Suppressor macrophage treated with lipopolysaccharide for 4 hours (primary cell): Measurements from ENCODE around the gene ADCY3.
A peak's percentile ranks its signal among the peaks of the same experiment; 100 is the strongest.

ENCODE experiments used
- DNase-seq: peaks from one replicate; pipeline ENCODE4 v3.0.0-alpha.2; 2020

ADCY3 gene

DNA sequence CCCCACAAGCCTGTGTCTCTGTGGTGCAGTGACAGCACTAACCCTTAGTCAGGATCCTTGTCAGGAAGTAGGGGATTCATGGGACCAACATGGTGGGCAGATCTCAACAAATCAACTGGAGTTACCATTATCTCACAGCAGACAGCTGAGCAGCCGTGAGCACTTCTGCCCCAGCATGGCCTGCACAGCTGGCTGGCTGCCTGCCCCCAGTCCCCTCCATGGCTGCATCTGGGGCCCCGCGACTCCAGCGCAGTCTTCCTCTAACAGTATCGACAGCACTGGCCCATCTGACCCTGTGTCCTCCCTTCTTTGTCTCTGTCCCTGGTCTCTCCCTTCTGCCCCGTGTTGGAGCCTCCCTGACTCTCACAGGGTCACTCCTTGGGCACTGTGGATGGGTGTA, 4.7 kb upstream of the ADCY3 start:
- DNase-seq: no peak

DNA sequence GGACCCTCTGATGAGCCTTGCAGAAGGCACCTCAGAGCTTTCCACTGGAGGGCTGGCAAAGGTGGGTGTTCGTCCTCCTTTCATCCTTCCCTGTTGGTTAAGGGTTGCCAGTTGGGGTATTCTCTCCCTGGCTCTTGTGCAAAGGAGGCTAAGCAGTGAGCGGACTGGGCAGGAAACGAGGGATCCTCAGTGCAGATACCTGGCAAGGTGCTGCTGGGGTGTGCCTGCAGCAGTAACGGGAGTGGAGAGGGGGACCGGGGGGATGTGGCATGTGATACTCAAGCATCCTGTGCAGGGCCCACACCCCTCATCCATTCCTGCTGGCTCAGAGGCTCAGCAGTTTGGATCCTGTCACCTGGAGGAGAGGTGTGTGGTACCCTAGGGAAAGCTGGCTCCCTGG, 4.2 kb upstream of the ADCY3 start:
- DNase-seq: no peak

DNA sequence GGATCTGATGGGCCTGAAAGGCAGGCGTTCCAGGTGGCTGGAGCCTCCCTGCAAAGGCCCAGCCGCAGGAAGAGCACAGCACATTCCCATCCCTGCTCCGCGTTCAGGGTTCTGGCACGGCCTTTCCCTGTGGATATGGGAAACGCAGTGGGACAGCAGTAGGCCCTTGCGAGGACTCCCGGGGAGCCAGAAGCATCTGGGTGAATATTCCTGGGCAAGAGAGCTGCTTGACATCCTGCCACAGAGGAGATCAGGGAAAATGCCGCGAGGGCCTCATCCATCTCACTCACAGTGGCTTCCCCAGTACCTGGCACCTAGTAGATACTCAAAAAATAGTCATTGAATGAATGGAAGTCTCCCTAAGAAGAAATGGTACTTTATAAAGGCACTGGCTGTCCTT, 3.1 kb upstream of the ADCY3 start:
- DNase-seq: no peak

DNA sequence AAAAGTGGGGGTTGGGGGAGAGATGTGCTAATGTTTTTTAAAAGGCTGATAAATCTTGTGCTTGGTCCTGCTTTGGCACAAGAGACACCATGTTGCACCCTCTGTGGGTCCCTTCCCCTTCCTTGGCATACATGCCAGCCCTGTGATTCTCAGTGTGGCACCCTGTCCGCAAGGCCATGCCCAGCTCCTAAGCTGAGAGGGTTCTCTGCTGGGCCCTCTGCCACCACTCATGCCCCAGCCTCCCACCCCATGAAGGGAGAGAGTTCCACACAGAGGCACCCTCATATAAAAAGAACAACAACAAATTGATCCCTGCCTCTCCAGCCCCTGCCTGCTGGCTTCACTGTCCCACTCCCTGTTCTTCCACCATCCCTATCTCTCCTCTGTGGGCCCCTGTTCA, 2.5 kb upstream of the ADCY3 start:
- DNase-seq: no peak

DNA sequence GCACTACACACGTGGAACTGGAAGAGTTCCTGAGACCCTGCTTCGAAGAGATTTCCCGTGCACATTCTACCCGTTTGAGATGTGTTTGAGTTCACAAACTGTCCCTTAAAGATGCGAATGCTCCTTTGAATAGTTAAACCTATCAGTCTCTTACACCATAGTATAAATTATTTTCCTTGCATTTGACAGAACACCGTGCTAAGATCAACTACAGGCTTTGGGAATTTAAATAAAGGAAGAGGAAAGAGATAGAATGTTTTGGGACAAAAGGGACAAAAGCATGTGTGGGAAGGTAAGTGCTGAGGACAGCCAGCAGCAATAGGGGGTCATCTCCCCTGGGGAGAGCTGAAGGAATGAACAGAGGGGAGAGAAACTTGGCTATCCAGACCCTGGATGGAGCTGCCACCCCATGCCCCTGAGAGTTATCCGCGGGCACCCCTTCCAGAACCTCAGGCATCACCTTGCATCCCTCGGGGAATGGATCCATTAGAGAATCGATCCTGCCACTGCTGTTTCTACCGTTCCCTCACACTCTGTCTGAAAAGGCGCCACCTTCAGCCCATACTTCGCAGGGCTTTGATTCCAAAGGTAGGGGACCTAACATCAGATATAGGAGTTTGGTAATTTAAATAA, 888 bp upstream of the ADCY3 start:
- DNase-seq: no peak

DNA sequence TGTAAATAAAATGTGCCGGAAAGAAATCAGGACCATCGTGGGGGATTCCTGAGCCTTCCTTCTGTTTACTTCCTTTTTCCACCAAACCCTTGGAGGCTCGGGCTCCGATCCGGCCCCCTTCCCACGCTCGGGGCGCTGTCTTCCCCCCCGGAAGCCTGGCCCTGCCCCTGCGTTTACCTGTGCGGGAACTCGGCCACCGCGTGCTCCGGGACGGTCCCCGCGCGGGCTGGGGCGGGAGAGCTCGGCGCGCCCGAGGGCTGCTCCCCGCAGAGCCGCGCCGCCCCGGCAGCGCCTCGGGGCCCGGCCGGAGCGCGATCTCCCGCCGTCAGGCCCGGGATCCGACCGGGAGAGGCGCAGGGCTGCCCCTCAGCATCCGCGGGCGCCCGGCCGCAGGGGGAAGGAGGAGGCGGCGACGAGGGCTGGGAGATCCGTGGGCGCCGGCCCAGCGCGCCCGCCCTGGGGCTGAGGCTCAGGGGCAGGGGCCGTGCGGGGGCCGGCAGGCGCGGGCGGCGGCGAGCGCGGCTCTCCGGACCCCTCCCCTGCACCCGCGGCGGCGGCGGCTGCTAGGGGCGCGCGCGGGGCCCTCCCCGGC, 435 bp downstream of the ADCY3 start:
- peak; percentile 41 for DNase-seq

DNA sequence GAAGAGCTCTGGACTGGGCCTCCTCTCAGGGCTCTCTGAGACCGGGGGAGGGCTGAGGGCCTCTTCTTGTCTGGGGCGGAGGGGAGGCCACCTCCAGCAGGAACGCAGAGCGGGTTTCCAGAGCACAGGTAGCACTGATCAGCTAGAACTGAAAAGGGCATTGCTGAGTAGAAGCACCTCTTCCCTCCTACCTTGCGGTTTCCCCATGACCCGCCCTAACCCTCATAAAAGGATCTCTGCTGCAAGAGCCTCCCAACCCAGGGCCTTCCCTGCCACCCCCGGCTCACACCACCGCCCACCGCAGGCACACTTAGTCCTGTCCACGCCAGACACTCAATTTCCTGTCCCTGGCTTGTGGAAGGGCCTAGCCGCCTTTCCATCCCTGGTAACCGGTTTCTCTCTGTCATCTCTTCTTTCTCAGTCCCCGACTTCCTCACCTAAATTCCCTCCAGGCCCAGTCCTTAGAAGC, 966 bp downstream of the ADCY3 start:
- no peak for DNase-seq

DNA sequence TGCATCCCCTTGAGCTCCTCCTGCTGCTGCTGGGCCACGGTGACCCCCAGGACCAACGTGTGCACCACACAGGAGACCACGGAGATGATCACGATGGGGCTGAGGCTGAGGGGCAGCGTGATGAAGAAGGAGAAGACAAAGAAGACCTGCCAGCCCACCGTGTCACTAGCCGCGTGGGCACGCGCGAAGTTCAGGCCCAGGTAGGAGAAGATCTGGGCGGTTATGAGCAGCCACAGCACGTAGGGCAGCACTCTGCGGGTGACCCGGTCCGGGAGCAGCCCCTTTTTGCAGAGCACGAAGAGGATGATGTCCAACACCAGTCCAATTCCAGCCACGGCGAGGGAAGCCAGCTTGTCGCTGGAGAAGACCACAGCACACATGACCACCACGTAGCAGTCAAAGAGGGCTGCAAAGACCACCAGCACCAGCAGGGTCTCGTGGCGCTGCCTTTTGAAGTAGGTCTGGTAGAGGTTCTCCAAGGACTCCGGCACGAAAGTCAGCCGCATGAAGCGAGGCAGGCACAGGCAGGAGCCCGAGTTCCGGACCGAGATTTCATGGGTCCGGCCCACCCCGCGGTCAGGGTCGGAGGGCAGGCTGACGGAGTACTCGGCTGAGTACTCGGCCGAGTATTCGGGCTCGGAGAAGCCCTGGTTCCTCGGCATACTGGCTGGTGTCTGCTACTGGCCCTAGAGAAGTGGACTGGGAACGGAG, 1.6 kb downstream of the ADCY3 start:
- DNase-seq: no peak

DNA sequence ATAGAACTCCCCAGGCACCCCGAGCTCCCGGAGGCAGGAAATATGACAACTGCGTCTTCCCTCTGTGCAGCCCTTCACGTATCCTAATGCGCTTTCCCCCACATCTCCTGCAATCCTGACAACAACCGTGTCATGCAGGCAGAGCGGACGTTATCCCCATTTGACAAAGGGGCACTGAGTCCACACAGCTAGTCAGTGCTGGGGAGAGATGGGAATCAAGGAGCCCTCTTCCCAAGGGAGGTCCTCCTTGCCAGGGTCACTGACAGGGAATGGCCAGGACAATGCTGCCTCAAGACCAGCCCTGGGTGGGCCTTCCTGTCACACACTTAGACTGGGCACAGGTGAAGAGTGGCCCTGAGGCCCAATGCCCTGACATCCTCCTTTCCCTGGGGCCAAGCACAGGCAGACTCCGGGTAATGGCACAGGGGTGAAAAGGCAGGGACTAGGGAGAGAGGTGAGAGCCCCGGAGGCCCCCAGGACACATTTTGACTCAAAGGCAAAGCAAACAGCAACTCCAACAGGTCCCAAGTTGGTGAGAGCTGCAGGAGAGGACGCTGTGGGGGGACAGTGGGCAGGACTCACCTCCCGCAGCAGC, 2.2 kb downstream of the ADCY3 start:
- DNase-seq: no peak

DNA sequence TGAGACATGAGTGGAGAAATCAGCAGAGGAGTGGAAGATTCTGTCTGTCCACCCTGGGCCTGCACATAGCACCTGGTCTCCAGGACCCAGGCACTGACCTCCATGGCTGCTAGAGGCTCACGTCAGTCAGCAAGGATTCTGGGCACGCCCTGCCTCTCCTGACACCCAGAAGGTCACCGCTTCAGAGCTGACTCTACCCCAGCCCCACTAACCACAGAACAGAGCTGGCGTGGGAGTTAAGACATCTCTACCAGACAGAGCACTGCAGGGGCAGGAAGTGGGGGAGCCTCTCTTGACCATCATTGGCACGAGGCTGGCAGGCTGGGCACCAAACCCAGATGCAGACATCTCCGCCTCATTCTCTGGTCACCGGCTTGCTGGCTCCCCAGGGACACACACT, 3.0 kb downstream of the ADCY3 start:
- DNase-seq: peak; percentile 54

DNA sequence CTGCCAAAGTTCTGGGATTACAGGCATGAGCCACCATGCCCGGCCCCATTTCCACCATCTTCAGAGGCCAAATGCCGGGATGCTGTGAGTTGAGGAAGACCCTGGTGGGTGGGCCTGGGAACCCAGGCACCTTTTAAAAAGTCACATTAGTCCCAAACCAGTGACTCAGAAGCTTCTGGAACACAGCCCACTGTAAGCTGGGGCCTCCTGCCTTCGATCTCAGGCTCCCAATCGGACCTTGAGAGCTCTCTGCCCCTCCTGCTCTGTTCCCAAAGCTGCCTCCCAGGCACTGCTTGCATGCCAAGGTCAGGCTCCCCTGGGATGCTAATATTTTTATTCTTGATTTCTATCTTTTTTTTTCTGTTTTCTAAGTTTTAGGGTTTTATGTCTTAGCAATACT, 4.2 kb downstream of the ADCY3 start:
- no peak for DNase-seq

DNA sequence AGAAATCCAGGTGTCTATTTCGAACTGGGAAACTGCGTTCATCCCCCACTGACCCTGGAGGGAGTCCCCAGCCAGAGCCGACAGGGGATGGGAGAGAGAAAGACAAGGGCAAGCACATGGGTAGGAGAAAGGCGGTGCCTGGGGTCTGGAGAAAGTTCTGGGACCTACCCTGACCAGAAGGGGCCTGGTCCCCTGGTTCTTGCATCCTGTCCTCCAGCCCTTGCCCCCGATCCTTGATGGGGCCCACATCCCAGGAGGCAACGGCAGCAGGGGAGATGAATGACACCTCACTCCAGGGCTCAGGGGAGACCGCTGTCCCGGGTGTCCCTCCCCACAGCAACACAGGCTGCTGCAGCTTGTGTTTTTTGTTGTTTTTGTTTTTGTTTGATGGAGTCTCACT, 4.9 kb downstream of the ADCY3 start:
- DNase-seq: no peak

DNA sequence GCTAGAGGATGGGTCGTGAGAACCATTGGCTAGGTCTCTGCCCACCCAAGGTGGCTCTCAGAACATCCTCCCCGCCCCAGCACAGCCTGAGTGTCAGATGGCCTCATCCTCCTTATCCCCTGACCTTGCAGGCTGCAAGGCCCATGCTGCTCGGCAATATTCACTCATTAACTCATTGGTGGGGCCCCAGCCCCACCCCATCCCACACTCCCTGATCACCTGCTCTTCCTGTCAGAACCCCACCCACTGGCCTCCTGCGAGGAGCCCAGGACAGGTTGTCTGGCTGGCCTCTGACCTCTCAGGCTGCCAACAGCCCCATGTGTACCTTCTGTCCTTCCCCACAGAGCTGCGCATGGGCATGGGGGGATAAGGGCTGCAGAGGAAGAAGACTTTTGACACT, 5.3 kb downstream of the ADCY3 start:
- no peak for DNase-seq

DNA sequence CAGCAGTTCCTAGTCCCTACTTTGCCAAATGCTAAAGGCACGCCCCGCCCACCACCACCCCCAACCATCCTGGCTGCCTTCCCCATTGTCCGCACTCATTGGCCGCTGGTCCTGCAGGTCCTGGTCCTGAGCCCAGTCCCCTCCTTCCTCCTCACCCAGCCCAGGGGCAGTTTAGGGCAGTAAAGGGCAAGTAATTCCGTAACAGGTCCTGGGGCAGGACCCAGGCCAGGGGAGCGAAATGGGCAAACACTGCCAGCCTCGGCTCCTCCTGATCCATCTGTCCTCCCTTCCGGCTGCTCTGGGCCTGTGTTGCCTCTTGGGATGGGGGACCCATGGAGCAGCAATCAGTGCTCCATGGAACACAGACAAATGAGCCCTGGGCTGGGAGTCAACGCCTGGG, 6.1 kb downstream of the ADCY3 start:
- DNase-seq: no peak

DNA sequence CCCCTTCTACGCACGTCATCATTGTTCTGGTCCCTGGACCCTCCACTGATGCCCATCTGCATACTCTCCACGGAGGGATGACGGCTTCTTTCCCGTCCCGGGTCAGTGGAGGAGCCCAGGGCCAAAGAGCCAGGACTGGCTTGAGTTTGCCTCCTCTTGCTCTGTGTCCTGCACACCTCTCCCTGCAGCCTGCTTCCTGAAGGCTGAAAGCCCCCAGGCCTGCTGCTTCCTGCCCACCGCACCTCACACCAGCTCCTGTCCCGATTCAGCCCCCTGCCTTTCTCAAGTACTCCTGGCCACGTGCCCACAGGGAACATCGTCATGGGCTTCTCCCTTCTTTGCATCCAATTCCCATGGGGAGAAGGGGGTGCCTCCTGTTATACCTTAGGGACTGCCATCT, 7.1 kb downstream of the ADCY3 start:
- no peak for DNase-seq

DNA sequence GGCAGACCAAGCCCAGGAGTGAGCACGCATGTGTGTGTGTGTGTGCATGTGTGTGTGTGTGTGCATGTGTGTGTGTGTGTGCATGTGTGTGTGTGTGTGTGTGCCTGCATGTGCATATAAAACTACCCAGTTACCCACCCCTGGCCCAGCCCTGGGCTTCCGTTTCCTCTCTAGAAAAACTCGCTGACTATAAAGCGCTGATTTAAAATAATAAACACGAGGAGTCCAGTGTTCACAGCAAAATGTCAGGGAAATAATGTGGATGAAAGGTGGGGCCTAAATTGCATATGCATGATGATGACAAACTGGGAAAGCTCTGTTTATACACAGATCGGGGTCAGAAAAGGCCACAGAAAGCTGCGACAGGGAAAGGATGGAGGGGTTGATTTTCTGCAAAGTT, 7.5 kb downstream of the ADCY3 start:
- DNase-seq: no peak

DNA sequence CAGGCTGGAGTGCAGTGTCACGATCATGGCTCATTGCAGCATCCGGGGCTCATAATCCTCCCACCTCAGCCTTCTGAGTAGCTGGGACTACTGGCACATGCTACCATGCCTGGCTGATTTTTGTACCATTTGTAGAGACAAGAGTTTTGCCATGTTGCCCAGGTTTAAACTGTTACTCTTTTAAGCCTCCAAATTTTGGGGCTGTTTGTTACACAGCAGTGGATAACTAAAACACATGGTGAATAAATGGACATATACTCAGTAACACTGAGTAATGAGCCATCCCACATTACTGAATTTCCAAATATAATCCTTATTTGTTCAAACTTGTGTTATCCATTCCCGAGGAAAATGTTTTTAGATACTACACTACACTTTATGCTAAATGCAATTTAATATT, 9.8 kb downstream of the ADCY3 start:
- DNase-seq: no peak

DNA sequence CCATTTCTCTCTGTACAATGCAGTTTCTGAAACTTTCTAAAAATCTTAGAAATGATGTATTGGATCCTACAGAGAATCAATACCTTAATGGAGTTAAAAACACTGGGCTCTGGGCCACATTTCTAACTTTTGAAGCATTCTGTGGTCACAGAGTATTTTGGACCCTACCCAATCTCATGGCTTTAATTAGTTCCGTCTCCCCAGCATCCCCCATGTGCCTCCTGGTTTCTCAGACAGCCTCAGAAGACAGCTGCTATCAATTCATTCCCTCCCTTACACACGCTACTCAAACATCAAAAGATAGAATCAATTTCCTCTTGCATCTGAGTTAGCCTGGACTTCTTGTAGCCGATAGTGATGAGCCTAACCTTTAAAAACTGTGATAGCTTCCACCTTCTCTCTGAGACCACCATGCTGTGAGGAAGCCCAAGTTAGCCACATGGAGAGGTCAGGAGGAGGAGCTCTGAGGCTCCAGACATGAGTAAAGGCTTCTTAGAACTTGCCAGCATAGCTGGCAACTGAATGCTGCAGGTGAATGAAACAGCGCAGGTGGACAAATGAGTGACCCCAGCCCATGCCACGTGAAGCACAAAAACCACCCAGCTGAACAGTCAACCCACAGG, 10.4 kb downstream of the ADCY3 start:
- no peak for DNase-seq

DNA sequence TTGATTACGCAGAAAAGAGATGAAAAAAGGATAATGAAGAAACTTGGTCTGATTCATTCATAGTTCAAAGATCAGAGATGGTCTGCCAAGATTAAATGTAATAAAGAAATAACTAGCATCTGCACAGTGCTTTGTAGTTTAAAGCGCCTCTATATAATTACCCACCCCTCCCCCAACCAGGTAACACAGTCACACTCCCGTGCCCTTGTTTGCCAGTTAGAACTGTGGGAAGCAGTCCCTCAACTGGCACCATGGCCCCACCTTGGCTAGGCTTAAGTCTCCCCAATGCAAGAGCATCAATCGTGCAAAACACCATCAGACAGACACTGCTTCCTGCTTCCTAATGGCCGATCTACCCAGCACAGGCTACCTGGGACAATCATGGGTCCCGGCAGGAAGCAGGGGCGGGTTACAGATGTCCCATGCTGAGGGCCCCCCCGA, 11.6 kb downstream of the ADCY3 start:
- no peak for DNase-seq

DNA sequence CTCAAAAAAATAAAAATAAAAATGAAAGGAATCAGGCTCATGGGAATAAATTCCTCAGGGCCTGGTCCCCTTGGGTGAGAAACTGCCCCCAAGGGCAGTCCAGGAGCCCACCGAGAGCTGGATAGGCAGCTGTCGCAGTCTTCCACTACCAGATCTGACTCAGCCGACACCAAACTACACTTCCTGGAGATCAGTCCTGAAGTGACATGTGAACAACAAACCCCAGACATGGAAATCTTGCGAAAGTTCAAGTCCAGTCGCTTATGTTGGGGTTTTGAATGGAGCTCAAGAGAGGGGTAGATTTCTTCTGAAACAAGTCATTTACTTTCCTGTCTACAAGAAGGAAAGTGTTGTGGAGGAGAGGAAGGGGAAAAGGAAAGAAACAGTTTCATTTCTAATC, 12.9 kb downstream of the ADCY3 start:
- peak; percentile 60 for DNase-seq

DNA sequence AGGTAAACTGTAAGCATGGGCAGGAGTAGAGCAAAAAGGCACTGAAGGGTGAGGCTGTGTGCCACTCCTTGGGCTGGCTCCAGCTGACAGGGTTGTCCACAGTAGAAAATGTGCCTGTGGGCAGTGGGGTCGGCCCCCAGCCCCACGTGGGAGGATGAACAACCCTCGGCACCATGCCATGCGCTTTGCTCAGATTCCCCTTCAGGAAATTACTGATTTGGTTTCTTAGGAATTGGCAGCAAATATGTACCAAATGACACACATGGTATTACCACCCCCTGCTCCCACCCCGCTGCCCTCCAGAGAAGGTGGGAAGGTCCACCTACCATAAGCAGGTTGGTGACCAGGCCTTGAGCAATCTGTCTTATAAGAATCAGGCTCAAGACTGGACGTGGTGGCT, 13.6 kb downstream of the ADCY3 start:
- no peak for DNase-seq

DNA sequence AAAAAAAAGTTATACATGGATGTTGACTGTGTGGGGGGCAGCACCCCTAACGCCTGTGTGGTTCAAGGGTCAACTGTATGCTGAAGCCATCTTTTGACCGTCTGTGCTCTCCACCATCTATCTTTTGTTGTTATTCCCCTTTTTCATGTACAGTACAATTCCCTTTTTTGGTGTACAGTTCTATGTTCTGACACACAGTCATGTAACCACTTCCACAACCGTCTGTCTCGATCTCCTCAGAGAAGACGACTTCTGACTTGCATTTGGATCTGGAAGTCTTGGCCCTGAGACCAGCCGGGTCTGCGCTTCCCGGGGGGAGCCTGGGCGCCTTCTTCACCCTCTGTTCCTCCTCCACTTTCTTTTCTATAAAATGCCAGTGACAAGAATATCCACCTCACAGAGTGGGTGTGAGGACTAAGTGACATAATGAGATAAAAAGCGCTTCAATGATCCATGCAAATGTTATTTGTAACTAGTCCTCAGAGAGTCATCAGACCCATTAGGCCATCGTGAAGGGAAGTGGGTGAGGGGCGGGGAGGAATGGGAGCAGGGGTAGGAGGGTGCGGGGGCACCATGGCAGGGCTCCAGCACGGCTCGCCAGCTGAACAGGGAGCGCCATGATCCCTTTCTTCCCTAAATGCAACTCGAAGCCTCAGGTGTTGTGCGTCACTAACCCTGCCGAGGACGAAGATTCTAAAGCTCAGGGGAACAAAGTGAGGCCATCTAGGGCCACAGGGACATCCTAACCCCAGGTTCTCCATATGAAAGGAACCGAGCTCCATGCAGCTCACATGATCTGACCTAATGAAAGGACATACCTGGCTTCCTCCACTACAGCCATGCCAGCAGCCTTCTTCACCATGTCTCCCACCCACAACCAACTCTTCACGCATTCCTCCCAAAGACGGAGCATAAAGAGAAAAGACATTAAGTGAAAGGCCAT, 16.6 kb downstream of the ADCY3 start:
- peak; percentile 19 for DNase-seq
